K562 (cell line): ENCODE measurements around the gene PARK7. TPM values are rescaled to one million over a fixed set of nuclear protein-coding genes. Genes with fewer than 3 reads are reported as not detected.

Source experiments
- ATAC-seq: fragments of 200-7000 bp; cut with Tn5 transposase; 3 replicates; pipeline ENCODE4 v1.9.1; 2020; ENCODE audit warnings: moderate library complexity
- BruUV-seq: library from RNA; stranded (reverse); fragments of 400-500 nt; replicated peaks from 2 replicates; lab custom pipeline; 2021; lab: Mats Ljungman, UMichigan
- CTCF ChIA-PET: fragments of 300-600 bp; formaldehyde crosslinking; extraction: SDS; loops from one replicate; lab custom pipeline; 2021; ENCODE audit warnings: low intra/inter-chr PET ratio; lab: Yijun Ruan, JAX
- POLR2A ChIA-PET: fragments of 300-600, 350-650 bp; sonication (Branson Sonifier 250); formaldehyde crosslinking; extraction: SDS; loops from one replicate; lab custom pipeline; 2021; ENCODE audit warnings: antibody characterized with exemption, inconsistent platforms; lab: Yijun Ruan, JAX
- DNase-seq, 4 experiments: peaks; one replicate each; pipeline versions ENCODE4 v3.0.0 to v3.0.0-alpha.2; 2011 to 2018; ENCODE audit warnings: low spot score in 3 of 4, mixed read lengths in 3 of 4; ENCODE audit errors: extremely low read depth in 1 of 4
- FAIRE-seq: peaks from 2 replicates; lab custom pipeline; 2011; peaks lifted over from hg19 to GRCh38; lab: Jason Lieb, UNC
- H2AFZ ChIP-seq: 2 replicates; pipeline ENCODE4 v1.6.0; 2011; ENCODE audit warnings: low read depth, low read length, control low read depth, inconsistent platforms
- H3K27ac ChIP-seq: fragments of 200-600 bp; 3 replicates; pipeline ENCODE4 v1.8.0; 2011; ENCODE audit warnings: low read depth, mild to moderate bottlenecking, control low read depth, inconsistent platforms, low read length, moderate library complexity, mixed read lengths; ENCODE audit errors: extremely low read depth
- H3K27me3 ChIP-seq, 2 experiments: fragments of 300-600 bp in 1 of 2; 2 replicates in 1 of 2; 3 replicates in 1 of 2; pipeline versions ENCODE4 v1.6.0 to v1.8.0; 2011; ENCODE audit warnings: inconsistent platforms in 2 of 2, low read length in 2 of 2, mild to moderate bottlenecking in 1 of 2, mixed read lengths in 1 of 2, moderate library complexity in 1 of 2; ENCODE audit not compliant: control insufficient read depth in 2 of 2, insufficient read depth in 2 of 2
- H3K36me3 ChIP-seq: fragments of 300-600 bp; 3 replicates; pipeline ENCODE4 v1.8.0; 2011; ENCODE audit warnings: mild to moderate bottlenecking, low read length, inconsistent platforms; ENCODE audit not compliant: control insufficient read depth, insufficient read depth
- H3K4me1 ChIP-seq, 2 experiments: fragments of 200-600 bp in 1 of 2; replicated peaks in 1 of 2; 2 replicates in 1 of 2; 3 replicates in 1 of 2; pipeline versions ENCODE4 v1.5.1 to v1.8.0; 2011; ENCODE audit warnings: inconsistent platforms in 2 of 2, low read length in 2 of 2, mild to moderate bottlenecking in 1 of 2, mixed read lengths in 1 of 2, moderate library complexity in 1 of 2; ENCODE audit not compliant: control insufficient read depth in 2 of 2, insufficient read depth in 2 of 2
- H3K4me2 ChIP-seq: 2 replicates; pipeline ENCODE4 v1.6.1; 2011; ENCODE audit warnings: low read length, control low read depth, inconsistent platforms, mixed read lengths; ENCODE audit not compliant: insufficient read depth
- H3K4me3 ChIP-seq: fragments of 200-600 bp; sonication (generic), shearing (Covaris generic); 2 replicates; pipeline ENCODE4 v1.5.1; 2016; ENCODE audit warnings: control low read depth, inconsistent platforms
- H3K79me2 ChIP-seq: fragments of 200-600 bp; 3 replicates; pipeline ENCODE4 v1.8.0; 2011; ENCODE audit warnings: low read length, inconsistent platforms; ENCODE audit not compliant: control insufficient read depth, insufficient read depth
- H3K9ac ChIP-seq, 2 experiments: 2 replicates each; pipeline versions ENCODE4 v1.6.0 to v1.6.1; 2011; ENCODE audit warnings: low read depth in 2 of 2, low read length in 2 of 2, control low read depth in 1 of 2, inconsistent platforms in 1 of 2, mild to moderate bottlenecking in 1 of 2, mixed read lengths in 1 of 2; ENCODE audit not compliant: insufficient read depth in 1 of 2
- H3K9me1 ChIP-seq: one replicate; pipeline ENCODE4 v1.6.0; 2011; ENCODE audit warnings: inconsistent platforms, mild to moderate bottlenecking, low read length, moderate library complexity; ENCODE audit not compliant: control insufficient read depth, insufficient read depth
- H3K9me3 ChIP-seq: replicated peaks from 2 replicates; pipeline ENCODE4 v1.5.1; 2011; ENCODE audit warnings: low read depth, low read length, inconsistent platforms; ENCODE audit not compliant: control insufficient read depth, insufficient read depth
- H4K20me1 ChIP-seq: replicated peaks from 2 replicates; pipeline ENCODE4 v1.6.1; 2011; ENCODE audit warnings: low read length, inconsistent platforms, mixed read lengths; ENCODE audit not compliant: control insufficient read depth, insufficient read depth
- HDAC1 ChIP-seq, 2 experiments: fragments of 450-650 bp; IDR thresholded peaks; 2 replicates each; pipeline ENCODE4 v1.6.1; 2016 to 2017; ENCODE audit warnings: inconsistent platforms in 1 of 2, mild to moderate bottlenecking in 1 of 2, moderate library complexity in 1 of 2
- KAT8 ChIP-seq: fragments of 450-650 bp; IDR thresholded peaks from 2 replicates; pipeline ENCODE4 v1.6.1; 2016; ENCODE audit warnings: low read depth, mild to moderate bottlenecking
- WGBS: fragments of 100-300 bp; shearing (Covaris generic); methylation state at CpG from one replicate; pipeline ENCODE4 v1.1.6; 2016; ENCODE audit warnings: low coverage, mixed read lengths; ENCODE audit not compliant: insufficient coverage; ENCODE audit errors: missing lambda C conversion rate; 5-methylcytosine and 5-hydroxymethylcytosine counted together
- in situ Hi-C: fragments of 300-500 bp; cut with MboI; formaldehyde crosslinking; loops from 4 replicates; pipeline ENCODE4 v1.15.0; 2018; ENCODE audit warnings: inconsistent platforms, mixed read lengths
- intact Hi-C: fragments of 100-400 bp; cut with micrococcal nuclease; formaldehyde crosslinking; loops from 2 replicates; pipeline ENCODE4 v1.14.2; 2022
- polyA plus RNA-seq, 8 experiments: library from polyadenylated mRNA; depleted of rRNA in 4 of 8; stranded (reverse) in 5 of 8; unstranded in 3 of 8; fragments of >200 nt; fragmentation: Nextera tagmentation in 2 of 8; fragmentation: Illumina TruSeq in 1 of 8; extraction: Ambion mirVana in 2 of 8; extraction: Trizol in 1 of 8; gene quantifications; 2 replicates each; pipeline versions ENCODE4 v1.2.1 to v1.2.3, GENCODE V29; 2011 to 2014; ENCODE audit warnings: inconsistent platforms in 1 of 8, missing spikeins in 1 of 8
- total RNA-seq, 7 experiments: library from RNA; depleted of rRNA in 6 of 7; stranded (reverse); fragments of >200 nt in 6 of 7; fragmentation: Illumina TruSeq in 2 of 7; extraction: Trizol in 2 of 7; gene quantifications; 2 replicates each; pipeline versions ENCODE4 v1.2.1 to v1.2.3, GENCODE V29; 2011 to 2021; ENCODE audit warnings: low replicate concordance in 1 of 7

Gene PARK7
- total and polyA plus RNA-seq, 9 of the 15 experiments (the other 6 are each of a cell fraction or from before 2014, with no cell fraction given), result 374 to 1,298 (median 484) TPM

DNA sequence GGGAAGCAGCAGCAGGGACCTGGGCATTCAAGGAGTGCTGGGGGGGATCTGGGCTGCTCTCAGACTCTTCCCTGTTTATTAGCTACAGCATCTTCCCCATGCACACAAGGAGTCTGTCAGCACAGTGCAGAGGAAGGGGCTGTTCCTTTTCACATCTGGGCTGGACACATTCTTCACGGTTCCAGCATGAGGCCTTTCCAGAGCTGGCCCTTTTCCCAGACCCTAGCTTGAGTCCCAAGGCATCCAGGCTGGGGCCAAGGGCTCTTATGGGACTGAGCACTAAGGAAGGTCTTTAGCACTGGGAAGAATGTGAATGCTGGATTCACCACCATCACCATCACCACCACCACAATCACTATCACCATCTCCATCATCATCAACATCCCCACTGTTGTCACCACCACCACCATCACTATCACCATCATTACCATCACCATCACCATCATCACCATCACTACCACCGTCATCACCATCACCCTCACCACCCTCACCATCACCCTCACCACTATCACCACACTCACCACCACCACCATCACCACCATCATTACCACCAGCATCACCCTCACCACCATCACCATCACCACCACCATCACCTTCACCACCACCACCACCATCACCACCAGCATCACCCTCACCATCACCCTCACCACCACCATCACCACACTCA is 28.4 kb downstream of the PARK7 start:
- no peaks in the 10 kb centered on the region; a peak in 2 of 5 replicates for H3K4me1 ChIP-seq
- no peak for ATAC-seq
- peaks cover 23% of the 10 kb centered on the region; the same call in 2 of the 3 replicates for H3K36me3 ChIP-seq
- POLR2A ChIA-PET, result no interaction called here
- H3K27me3 ChIP-seq, result no peaks in the 10 kb centered on the region
- no peak overlapping the region for H3K27ac ChIP-seq
- H3K4me2 ChIP-seq, result no peak overlapping the region
- H3K4me3 ChIP-seq, result no peak overlapping the region
- H4K20me1 ChIP-seq, result no peaks in the 10 kb centered on the region
- CTCF ChIA-PET, result interaction anchor here (0.6 kb wide), 3 partner anchors 45 to 317 kb away, joined by 3 to 6 read pairs (median 3); no protein-coding TSS in a partner anchor
- intact Hi-C loops, result no loop called here
- 52% methylated on average over 2 of the region's 2 CpGs for WGBS
- TF ChIP-seq KAT8, result no peak
- 0 out of 4 replicates have a peak, but pooled peaks of 1 of the 2 experiments have one; percentile 15 for TF ChIP-seq HDAC1 (IDR thresholded peaks at IDR 0.05)
- TF ChIP-seq, all 486 proteins: peak for 1
- Histone ChIP-seq H2AFZ (no peak overlapping the region), H3K9me3 (no peaks in the 10 kb centered on the region), H3K9ac (no peak overlapping the region), H3K9me1 (peaks cover 3% of the 10 kb centered on the region), H3K79me2 (no peaks in the 10 kb centered on the region)
- FAIRE-seq (no peak), DNase-seq (no peak)
- in situ Hi-C loops, result no loop called here
- no TSS peak for BruUV-seq
